GM18868 (cell line): ENCODE data around the gene STX4.
"Not testable (repeated sequence)": the region's sequence is repeated elsewhere in the genome, so short reads cannot be mapped to it uniquely, and the experiment has no call there.

Experiments used
- ATAC-seq: cut with Tn5 transposase; IDR thresholded peaks from one replicate; pipeline ENCODE4 v1.9.1; 2021; ENCODE audit warnings: mild to moderate bottlenecking, moderate library complexity; ENCODE audit not compliant: unreplicated experiment

The STX4 gene

DNA sequence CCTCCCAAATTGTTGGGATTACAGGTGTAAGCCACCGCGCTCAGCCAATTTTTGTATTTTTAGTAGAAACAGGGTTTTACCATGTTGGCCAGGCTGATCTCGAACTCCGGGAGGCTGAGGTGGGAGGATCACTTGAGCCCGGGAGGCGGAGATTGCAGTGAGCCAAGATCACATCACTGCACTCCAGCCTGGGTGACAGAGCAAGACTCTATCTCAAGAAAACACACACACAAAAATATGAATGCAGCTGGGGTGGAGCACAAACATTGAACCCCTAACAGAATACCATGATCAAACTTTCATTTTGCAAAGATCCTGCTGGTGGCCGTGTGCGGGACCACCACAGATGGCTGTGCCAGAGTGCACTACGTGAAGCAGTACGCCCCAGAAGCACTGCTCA lies 15.6 kb upstream of the STX4 start:
- ATAC-seq, result not testable (repeated sequence)

DNA sequence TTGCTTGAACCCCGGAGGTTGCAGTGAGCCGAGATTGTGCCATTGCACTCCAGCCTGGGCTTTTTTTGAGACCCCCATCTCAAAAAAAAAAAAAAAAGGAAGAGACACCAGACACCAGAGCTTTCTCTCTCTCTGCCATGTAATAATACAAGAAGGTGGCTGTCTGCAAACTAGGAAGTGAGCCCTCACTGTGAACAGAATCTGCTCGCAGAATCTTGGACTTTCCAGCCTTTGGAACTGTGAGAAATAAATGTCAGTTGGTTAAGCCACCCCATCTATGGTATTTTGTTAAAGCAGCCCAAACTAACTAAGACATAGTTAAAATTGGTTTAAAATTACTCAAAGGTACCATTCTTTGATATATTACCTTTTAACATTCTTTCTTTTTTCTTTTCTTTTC lies 12.8 kb upstream of the STX4 start:
- no peak for ATAC-seq

DNA sequence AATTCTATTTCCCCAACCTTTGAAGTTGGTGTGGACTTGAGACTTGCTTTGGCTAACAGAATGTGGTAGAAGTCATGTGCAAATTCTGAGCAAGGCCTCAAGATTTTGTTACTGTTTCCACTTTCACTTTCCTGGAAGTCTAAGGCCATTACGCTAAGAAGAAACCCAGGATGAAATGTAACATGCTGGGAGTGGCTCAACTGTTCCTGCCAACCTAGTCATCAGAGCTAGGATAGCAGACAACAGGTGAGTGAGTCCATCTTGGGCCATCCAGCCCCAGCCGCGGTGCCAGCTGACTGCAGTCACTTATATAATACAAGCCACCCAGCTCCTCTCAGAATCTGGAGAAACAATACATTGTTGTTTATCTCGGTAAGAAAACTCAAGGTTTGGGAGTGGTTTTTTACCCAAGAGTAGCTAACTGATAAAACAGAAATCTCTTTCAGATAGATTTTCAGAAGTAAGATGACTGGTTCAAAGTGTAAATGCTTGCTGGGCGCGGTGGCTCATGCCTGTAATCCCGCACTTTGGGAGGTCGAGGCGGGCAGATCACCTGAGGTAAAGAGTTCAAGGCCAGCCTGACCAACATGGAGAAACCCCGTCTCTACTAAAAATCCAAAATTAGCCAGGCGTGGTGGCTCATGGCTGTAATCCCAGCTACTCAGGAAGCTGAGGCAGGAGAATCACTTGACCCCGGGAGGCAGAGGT lies 10.7 kb upstream of the STX4 start:
- ATAC-seq, result no peak

DNA sequence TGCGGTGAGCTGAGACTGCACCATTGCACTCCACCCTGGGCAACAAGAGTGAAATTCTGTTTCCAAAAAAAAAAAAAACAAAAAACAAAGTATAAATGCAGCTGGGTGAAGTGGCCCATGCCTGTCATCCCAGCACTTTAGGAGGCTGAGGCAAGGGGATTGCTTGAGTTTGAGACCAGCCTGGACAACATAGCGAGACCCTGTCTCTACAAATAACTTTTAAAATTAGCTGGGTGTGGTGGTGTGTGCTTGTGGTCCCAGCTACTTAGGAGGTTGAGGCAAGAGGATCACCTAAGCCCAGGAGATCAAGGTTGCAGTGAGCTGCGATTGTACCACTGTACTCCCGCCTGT lies 10.1 kb upstream of the STX4 start:
- ATAC-seq, result no peak

DNA sequence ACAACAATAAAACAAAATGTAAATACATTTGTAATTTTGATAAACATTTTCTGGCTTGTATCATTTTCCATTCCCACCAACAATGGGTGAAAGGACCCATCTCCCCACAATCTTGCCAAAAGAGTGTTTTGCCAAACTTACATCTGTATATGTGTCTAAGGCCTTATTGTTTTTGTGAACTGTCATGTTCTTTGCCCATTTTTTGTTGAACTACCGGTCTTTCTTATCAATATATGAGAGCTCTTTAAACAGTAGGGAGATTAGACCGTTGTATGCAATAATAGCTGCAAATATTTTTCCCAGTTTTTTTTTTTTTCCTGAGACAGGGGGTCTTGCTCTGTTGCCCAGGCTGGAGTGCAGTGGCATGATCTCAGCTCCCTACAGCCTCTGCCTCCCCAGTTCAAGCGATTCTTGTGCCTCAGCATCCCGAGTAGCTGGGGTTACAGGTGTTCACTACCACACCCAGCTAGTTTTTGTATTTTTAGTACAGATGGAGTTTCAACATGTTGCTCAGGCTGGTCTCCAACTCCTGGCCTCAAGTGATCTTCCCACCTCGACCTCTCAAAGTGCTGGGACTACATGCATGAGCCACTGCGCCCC lies 9.6 kb upstream of the STX4 start:
- no peak for ATAC-seq

DNA sequence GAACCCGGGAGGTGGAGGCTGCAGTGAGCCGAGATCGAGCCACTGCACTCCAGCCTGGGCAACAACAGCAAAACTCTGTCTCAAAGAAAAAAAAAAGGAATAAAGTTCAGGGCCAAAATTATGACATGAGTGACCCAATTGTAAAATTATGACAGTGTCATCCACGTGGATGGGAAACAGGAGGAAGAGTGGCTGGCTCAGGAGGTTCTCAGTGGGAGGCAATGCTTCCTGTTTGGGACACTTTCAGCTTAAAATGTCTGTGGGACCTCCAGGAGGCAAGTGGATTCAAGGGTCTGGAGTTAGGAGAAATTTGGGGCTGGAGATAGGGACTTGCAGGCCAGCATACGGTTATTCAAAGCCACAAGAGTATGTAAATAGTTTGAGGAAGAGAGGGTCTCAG lies 8.0 kb upstream of the STX4 start:
- ATAC-seq, result no peak

DNA sequence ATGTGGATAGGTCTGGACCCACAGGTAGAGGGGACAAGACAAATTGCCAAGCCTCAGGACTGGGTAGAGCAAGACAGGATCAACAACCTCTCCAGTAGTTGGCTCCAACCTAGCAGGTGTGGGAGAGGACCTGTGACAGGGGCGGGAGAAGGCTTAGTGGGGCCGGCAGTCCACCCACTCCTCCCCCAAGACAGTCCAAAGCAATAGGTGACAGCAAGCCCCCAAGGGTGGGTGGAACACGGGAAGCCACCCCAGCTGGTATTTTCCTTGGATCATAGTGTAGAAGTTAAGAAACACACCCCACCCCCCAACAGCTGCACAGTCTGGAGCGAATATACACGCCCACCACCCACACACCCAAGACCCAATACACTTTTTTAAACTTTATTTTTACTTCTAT lies 4.1 kb upstream of the STX4 start:
- no peak for ATAC-seq

DNA sequence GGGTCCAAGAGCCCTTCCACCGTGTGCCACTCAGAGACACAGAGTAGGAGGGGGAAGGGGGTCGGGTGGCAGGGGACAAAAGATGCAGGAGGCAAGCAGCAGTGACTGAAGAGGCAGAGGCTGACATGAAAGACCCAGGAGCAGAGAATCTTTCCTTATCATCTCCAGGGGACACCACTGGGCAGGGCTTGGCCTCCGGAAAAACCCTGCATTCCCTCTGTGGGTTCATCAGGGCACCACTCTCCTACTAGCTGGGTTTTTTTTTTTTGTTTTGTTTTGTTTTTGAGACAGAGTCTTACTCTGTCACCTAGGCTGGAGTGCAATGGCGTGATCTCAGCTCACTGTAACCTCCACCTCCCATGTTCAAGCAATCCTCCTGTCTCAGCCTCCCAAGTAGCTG lies 2.1 kb upstream of the STX4 start:
- no peak for ATAC-seq

DNA sequence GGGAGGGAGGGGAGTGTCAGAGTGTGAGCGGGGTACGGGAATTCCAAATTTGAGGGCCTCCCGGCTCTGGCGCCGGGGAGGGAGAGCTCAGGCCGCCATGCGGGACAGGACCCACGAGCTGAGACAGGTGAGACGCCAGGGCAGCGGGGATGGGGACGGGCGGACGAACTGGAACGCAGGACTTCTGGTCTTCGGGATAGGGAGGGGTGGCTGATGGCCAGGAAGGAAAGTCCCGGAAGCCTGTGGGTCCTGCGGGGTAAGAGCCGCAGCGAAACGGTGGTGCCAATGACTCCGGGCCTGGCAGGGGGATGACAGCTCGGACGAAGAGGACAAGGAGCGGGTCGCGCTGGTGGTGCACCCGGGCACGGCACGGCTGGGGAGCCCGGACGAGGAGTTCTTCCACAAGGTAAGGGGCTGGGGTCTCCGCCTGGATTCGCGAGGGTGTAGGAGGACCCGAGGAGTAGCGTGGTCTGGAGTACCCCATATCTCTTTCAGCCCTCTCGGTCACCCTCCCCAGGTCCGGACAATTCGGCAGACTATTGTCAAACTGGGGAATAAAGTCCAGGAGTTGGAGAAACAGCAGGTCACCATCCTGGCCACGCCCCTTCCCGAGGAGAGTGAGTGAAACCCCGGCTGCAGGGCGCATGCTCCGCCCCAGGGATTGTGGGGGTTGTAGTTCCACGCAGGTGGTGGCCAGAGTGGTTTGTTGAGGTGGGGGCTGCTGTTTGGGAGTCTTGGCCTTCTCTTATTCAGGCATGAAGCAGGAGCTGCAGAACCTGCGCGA lies 543 bp downstream of the STX4 start:
- ATAC-seq, result peak; percentile 45

DNA sequence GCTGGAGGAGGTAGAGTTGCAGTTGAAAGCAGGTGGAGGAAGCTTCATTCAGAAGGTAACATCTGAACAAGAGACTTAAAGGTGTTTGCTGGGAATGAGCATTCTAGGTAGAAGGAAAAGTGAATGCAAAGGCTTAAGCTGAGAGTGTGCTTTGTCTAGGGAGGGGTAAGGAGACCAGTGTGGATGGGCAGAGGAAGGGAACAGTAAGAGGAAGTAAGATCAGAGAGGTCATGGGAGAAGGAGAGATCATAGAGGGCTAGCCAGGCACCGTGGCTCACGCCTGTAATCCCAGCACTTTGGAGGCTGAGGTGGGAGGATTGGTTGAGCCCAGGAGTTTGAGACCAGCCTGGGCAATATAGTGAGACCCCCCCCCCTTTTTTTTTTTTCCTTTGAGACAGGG lies 3.3 kb downstream of the STX4 start:
- no peak for ATAC-seq

DNA sequence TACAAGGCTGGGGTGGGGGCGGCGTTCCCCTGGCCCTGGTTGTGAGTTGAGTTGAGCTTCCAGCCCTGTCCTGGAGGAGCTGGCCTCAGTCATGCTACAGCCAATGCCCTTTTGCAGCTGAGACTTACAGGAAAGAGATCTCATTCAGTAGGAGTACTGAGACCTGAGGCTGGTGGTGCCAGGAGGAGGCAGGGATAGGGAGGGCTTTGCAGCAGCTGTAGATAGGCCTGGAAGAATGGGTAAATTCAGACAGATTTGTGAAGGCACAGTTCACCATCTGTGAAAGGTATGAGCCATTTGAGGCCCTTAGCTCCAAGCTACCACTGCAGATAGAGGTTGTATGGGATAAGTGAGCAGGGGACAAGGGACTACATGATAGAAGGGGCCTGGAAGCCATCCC lies 5.6 kb downstream of the STX4 start:
- no peak for ATAC-seq

DNA sequence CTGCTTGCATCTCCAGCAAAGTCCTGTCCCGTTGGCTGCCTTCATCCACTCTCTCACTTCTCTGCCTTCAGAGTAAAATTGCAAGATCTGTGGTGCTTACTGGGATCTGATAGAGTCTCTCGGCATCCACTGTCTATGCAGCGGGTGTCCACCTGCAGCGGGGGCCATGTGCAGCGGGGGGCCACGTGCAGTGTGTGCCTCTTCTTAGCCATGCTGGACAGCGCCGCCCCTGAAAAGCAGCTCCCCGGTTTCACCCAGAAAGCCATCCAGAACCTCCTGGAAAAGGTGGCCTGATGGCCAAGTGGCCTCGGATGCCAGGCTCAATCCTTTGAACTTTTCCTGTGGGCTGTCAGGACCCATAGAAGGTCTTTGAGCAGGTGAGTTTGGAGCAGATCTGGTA lies 9.5 kb downstream of the STX4 start:
- ATAC-seq, result no peak

DNA sequence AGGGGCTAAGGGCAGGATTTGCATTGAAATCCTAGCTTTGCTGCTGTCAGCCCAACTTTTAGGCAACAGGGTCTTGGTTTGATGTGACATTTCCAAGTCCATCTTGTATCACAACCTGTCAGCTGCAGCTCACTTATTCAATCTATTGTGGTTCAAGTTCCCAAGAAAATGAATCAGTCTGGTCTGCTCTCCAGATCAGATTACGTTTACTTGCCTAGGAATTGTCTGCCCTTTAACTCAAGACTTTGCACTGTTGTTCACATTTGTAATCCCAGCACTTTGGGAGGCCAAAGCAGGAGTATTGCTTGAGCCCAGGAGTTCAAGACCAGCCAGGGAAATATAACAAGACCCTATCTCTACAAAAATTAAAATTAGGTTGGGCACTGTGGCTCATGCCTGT lies 10.0 kb downstream of the STX4 start:
- no peak for ATAC-seq

DNA sequence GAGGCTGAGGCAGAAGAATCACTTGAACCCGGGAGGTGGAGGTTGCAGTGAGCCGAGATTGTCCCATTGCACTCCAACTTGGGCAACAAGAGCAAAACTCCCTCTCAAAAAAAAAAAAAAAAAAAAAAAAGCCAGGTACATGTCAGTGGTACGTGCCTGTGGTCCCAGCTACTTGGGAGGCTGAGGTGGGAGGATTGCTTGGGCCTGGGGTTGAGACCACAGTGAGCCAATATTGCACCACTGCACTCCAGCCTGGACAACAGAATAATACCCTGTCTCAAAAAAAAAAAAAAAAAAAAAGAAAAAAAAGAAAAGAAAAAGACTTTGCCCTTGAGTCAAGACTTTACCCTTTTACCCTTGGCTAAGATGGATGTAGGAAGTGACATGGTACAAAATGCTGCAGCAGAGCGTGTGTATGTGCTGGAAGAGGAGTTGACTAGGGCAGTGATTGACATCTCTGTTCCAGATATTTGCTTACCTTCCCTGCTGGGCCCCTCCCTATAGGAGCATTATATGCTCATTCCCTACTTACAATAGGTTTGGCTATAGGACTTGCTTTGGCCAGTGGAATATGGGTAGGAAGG lies 10.6 kb downstream of the STX4 start:
- ATAC-seq, result no peak

DNA sequence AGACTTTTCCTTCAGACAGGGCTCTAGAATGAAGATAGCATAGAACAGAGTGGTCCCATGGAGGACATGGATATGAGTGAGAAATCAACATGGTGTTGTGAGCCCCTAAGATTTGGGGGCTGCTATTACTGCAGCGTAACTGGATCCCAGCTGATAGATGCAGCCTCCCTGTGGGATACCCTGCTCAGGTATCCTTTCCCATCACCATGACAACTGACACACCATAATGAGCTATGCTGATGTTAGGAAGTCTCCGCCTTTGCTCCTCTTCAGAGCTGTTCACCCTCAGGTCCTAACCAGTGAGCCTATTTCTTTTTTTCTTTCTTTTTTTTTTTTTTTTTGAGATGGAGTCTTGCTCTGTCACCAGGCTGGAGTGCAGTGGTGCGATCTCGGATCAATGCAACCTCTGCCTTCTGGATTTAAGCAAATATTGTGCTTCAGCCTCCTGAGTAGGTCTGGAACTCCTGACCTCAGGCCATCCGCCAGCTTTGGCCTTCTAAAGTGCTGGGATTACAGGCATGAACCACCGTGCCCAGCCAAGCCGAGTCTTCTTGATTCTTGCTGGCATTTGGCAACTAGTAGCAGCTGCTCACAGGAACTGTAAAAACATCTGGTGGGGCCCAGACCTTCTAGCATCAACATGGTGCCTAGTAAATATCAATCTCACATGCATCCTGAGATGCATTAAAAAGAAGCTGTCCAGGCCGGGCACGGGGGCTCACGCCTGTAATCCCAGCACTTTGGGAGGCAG lies 17.1 kb downstream of the STX4 start:
- ATAC-seq, result no peak

DNA sequence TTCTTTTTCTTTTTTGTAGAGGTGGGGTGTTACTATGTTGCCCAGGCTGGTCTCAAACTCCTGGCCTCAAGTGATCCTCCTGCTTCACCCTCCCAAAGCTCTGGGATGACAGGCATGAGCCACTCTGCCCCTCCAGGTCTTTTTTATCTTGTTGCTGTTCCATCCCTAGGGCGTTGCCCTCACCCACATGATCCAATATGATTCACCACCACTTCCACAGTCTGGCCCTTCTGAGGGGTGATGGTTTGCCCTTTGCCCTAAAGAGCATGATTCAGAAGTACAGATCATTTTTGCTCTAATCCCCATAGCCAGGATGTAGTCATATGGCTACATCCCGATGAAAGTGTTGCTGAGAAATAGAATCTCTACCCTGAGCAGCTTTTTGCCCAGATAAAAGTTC lies 18.8 kb downstream of the STX4 start:
- ATAC-seq, result no peak

DNA sequence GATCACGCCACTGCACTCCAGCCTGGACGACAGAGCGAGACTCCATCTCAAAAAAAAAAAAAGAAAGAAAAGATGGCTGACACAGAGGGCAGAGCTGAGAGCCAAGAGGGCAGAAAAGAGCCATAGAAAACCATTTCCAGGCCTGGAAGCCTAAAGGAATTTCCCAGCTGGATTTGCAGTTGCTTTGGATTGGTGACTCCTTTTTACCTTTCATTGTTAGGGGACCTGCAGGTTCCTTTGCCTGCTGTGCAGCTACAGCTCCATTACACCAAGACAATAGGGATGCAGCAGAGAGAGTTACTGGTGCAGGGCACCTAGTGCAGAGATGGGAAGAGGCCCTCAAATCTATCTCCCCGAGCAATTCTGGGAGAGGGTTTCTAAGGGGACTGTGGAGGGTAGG lies 22.3 kb downstream of the STX4 start:
- ATAC-seq, result no peak

DNA sequence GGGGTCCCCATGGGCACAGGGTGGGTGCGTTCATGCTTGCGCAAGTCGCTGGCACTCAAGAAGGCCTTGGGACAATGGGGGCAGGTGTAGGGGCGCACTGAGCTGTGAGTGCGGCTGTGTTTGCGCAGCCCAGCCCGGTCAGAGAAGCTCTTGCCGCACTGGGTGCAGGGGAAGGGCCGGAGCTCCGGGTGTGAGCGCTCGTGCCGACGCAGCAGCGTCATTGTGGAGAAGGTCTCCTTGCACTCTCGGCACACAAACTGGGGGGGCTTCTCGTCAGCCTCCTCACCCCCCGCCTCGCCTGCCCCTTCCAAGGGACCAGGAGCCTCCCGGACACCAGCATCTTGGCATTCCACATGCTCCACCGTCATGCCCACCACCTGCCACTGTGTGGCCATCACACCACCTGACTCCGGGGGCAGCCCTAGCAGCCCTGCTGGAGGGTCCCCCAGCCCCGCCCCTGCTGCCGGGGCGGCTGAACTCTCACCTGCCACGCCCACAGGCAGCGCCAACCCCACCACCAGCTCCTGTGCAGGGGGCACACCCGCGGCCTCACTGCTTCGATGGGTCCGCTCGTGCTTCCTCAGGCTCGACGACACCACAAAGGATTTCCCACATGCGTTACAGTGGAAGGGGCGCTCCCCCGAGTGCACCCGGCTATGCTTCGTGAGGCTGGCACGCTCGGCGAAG lies 27.9 kb downstream of the STX4 start:
- no peak for ATAC-seq

DNA sequence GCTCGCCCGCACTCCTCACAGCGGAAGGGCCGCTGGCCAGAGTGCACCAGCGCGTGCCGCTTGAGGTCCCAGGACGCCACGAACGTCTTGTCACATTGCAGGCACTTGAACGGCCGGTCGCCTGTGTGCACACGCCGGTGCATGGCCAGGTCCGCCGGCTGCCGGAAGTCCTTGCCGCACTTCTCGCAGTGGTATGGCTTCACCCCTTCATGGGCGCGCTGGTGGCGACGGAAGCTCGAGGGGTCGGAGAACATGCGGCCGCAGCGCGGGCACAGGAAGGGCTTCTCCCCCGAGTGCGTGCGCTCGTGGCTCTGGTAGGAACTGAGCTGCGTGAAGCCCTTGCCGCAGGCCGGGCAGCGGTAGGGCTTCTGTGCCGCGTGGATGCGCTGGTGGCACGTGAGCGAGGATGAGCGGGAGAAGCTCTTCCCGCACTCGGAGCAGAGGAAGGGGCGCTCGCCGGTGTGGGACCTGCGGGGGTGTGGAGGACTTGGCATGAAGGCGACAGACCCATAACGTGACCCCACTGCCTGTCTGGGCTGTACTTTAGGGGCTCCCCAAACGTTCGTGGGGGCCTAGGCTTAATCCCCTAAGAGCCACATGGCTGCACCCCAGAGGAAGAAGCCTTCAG lies 28.6 kb downstream of the STX4 start:
- no peak for ATAC-seq

DNA sequence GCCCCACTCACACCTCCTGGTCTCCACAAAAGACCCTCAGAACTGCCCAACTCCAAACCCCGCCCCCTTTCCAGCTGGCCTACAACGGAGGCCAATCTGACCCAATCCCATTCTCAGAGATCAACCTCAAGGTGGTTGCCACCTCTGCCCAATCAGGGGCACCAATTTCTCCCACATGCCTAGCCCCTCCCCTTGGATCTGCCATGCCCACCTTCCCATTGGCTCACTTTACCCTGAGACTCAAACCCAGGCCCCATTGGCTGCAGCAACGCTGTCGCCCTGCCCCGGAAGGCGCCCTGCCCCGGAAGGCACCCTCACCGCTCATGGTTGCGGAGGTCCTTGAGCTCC lies 30.1 kb downstream of the STX4 start:
- ATAC-seq, result no peak
